ENCODE results near the gene PDE6D.

Gene PDE6D

GRCh38 chr2:231745303-231746038 is 35.6 kb downstream of the PDE6D start:
- no peak for DNase-seq (ENCODE audit: low spot score)
- TF ChIP-seq CTCF (IDR thresholded peaks at IDR 0.05; ENCODE audit: extremely low read depth, missing control alignments): no peak

GRCh38 chr2:231743376-231744116 is 37.5 kb downstream of the PDE6D start:
- DNase-seq (ENCODE audit: low spot score): no peak
- no peak for TF ChIP-seq CTCF (IDR thresholded peaks at IDR 0.05; ENCODE audit: extremely low read depth, missing control alignments)

- TF ChIP-seq CTCF (IDR thresholded peaks at IDR 0.05; ENCODE audit: extremely low read depth, missing control alignments): no peak
- DNase-seq (ENCODE audit: low spot score): no peak
These were observed 43.3 kb downstream of the PDE6D start for GRCh38 chr2:231737761-231738160.

- TF ChIP-seq CTCF (IDR thresholded peaks at IDR 0.05; ENCODE audit: extremely low read depth, missing control alignments): no peak
- no peak for DNase-seq (ENCODE audit: low spot score)
These were observed 48.5 kb downstream of the PDE6D start for GRCh38 chr2:231732604-231733003.

- no peak for TF ChIP-seq CTCF (IDR thresholded peaks at IDR 0.05; ENCODE audit: extremely low read depth, missing control alignments)
These were observed 53.5 kb downstream of the PDE6D start for GRCh38 chr2:231727621-231728020.

GRCh38 chr2:231726276-231726675 is 54.8 kb downstream of the PDE6D start:
- no peak for TF ChIP-seq CTCF (IDR thresholded peaks at IDR 0.05; ENCODE audit: extremely low read depth, missing control alignments)
- DNase-seq (ENCODE audit: low spot score): no peak

More at GRCh38 chr2:231727621-231728020, 53.5 kb downstream of the PDE6D start:
- no peak for DNase-seq (ENCODE audit: low spot score)

GRCh38 chr2:231725476-231725875 is 55.6 kb downstream of the PDE6D start:
- no peak for TF ChIP-seq CTCF (IDR thresholded peaks at IDR 0.05; ENCODE audit: extremely low read depth, missing control alignments)
- no peak for DNase-seq (ENCODE audit: low spot score)

Data from GM20000 (cell line).